Hepatic stellate cell (primary cell): Measurements from ENCODE around the gene CDH19.
"Not testable (repeated sequence)": the region's sequence is repeated elsewhere in the genome, so short reads cannot be mapped to it uniquely, and the experiment has no call there.

Experiments used
- DNase-seq: peaks from one replicate; pipeline ENCODE4 v3.0.0; 2011; ENCODE audit warnings: low spot score

The CDH19 gene

GRCh38 chr18:66566616-66567015, 37.3 kb downstream of the CDH19 start:
- DNase-seq, result no peak

- no peak for DNase-seq
Measured at GRCh38 chr18:66564236-66564635, 39.7 kb downstream of the CDH19 start.

GRCh38 chr18:66562279-66562678, 41.6 kb downstream of the CDH19 start:
- no peak for DNase-seq

GRCh38 chr18:66560094-66560493, 43.8 kb downstream of the CDH19 start:
- no peak for DNase-seq

- no peak for DNase-seq
Measured at GRCh38 chr18:66558773-66559172, 45.1 kb downstream of the CDH19 start.

GRCh38 chr18:66557091-66557490, 46.8 kb downstream of the CDH19 start:
- DNase-seq, result no peak

GRCh38 chr18:66555585-66555984, 48.3 kb downstream of the CDH19 start:
- no peak for DNase-seq

- no peak for DNase-seq
Measured at GRCh38 chr18:66553824-66554223, 50.1 kb downstream of the CDH19 start.

- no peak for DNase-seq
Measured at GRCh38 chr18:66550366-66550765, 53.5 kb downstream of the CDH19 start.

- no peak for DNase-seq
Measured at GRCh38 chr18:66548747-66549146, 55.1 kb downstream of the CDH19 start.

GRCh38 chr18:66534110-66534509, 69.8 kb downstream of the CDH19 start:
- no peak for DNase-seq

- no peak for DNase-seq
Measured at GRCh38 chr18:66533693-66534092, 70.2 kb downstream of the CDH19 start.

GRCh38 chr18:66523219-66523991, 80.5 kb downstream of the CDH19 start:
- no peak for DNase-seq

GRCh38 chr18:66513996-66514395, 89.9 kb downstream of the CDH19 start:
- DNase-seq, result no peak

GRCh38 chr18:66511792-66512191, 92.1 kb downstream of the CDH19 start:
- no peak for DNase-seq

- no peak for DNase-seq
Measured at GRCh38 chr18:66511289-66511688, 92.6 kb downstream of the CDH19 start.

- no peak for DNase-seq
Measured at GRCh38 chr18:66510357-66511045, 93.4 kb downstream of the CDH19 start.

- no peak for DNase-seq
Measured at GRCh38 chr18:66508937-66509336, 95.0 kb downstream of the CDH19 start.

GRCh38 chr18:66506178-66506577, 97.7 kb downstream of the CDH19 start:
- no peak for DNase-seq

- no peak for DNase-seq
Measured at GRCh38 chr18:66497351-66497750, 106.5 kb downstream of the CDH19 start.

GRCh38 chr18:66495844-66496243, 108.0 kb downstream of the CDH19 start:
- DNase-seq, result no peak

GRCh38 chr18:66473882-66474281, 130.0 kb downstream of the CDH19 start:
- no peak for DNase-seq

GRCh38 chr18:66466184-66466583, 137.7 kb downstream of the CDH19 start:
- not testable (repeated sequence) for DNase-seq

GRCh38 chr18:66461344-66461743, 142.5 kb downstream of the CDH19 start:
- no peak for DNase-seq
